ENCODE measurements around the gene FOXI3.
A peak's percentile ranks its signal among the peaks of the same experiment; 100 is the strongest.

Gene FOXI3

GRCh38 chr2:88481691-88482336, 29.3 kb upstream of the FOXI3 start:
- no peak for TF ChIP-seq CTCF (IDR thresholded peaks at IDR 0.05; ENCODE audit: insufficient read depth, low read depth, low read length, missing control alignments)
- H3K4me3 ChIP-seq (ENCODE audit: low read length), result no peak overlapping the region
- peak; percentile 87 for DNase-seq (ENCODE audit: low read depth)

- no peak for DNase-seq (ENCODE audit: low read depth)
- H3K4me3 ChIP-seq (ENCODE audit: low read length), result no peak overlapping the region
- TF ChIP-seq CTCF (IDR thresholded peaks at IDR 0.05; ENCODE audit: insufficient read depth, low read depth, low read length, missing control alignments), result no peak
Measured at GRCh38 chr2:88472811-88473210, 20.3 kb upstream of the FOXI3 start.

DNA sequence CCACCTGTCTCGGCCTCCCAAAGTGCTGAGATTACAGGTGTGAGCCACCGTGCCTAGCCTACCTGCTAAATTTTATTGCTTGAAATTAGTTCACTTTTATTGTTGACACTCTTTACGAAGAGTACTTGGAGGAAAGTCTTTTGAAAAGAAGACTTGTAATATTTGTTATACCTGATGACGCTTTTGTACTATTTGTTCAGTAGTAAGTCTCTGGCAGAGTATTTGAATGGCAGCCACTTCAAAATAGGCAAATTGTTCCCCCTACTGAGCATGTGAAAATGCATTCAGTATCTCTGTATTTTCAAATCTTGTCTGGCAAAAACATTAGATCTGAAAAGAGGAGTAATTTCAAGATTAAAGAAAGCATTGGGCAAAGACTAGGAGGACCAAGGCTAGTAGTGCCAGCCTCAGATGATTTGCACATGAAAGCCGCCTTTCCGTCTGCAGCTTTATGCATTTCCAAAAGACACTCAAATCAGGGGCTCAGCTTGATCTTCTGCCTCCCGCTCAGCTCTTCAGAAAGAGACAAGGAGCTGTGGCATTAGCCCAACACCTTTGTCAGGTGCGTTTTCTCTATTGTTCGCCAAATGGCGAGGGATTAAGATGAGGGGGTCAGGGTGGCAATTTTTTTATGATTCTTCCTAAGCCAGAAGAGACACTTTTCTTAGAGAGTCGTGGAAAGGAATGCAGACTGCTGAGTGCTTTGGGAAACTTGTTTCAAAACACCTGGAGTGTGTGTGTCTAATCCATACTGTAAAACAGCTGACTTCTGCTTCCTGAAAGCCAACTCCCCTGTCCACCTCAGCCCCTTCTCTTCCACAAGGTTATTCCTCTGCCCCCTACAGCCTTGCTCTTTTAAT, 18.8 kb upstream of the FOXI3 start:
- H3K4me3 ChIP-seq (ENCODE audit: low read length), result no peak overlapping the region
- TF ChIP-seq CTCF (IDR thresholded peaks at IDR 0.05; ENCODE audit: insufficient read depth, low read depth, low read length, missing control alignments), result no peak
- no peak for DNase-seq (ENCODE audit: low read depth)

GRCh38 chr2:88469202-88470114, 17.0 kb upstream of the FOXI3 start:
- TF ChIP-seq CTCF (IDR thresholded peaks at IDR 0.05; ENCODE audit: insufficient read depth, low read depth, low read length, missing control alignments), result no peak
- DNase-seq (ENCODE audit: low read depth), result no peak
- no peak overlapping the region for H3K4me3 ChIP-seq (ENCODE audit: low read length)

DNA sequence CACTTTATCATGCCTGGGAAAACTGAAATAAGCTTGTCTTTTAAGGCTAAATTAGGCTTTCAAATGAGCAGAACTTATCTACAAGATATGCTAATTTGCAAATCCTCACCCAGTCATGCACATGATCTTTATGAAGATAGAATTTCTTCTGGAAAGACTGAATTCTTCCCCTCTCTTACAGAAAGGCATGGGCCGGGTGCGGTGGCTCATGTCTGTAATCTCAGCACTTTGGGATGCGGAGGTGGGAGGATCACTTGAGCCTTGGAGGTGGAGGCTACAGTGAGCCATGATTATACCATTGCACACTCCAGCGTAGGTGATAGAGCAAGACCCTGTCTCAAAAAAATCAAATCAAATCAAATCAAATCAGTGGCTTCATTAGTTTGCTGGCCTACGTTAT, 11.7 kb upstream of the FOXI3 start:
- no peak overlapping the region for H3K4me3 ChIP-seq (ENCODE audit: low read length)
- no peak for TF ChIP-seq CTCF (IDR thresholded peaks at IDR 0.05; ENCODE audit: insufficient read depth, low read depth, low read length, missing control alignments)
- no peak for DNase-seq (ENCODE audit: low read depth)

DNA sequence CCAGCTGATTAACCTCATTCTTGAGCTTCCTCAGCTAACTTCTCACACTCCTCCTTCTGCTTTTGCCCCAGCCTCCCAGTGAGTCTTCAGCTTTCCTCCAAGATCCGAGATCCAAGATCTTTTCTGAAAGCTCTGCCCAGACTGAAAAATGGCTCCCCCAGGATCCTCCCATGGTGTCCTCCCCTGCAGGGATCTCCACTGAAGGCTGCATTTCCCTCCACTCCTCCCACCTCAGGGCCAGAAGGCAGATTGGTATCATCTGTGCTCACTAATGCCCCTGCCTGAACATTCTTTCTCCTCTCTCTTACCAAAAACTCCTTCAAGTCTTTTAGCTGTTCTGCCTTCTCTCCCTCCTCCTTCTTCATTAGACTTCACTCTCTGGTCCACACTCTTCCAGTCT, 6.1 kb upstream of the FOXI3 start:
- DNase-seq (ENCODE audit: low read depth), result no peak
- TF ChIP-seq CTCF (IDR thresholded peaks at IDR 0.05; ENCODE audit: insufficient read depth, low read depth, low read length, missing control alignments), result no peak
- no peak overlapping the region for H3K4me3 ChIP-seq (ENCODE audit: low read length)

Data from epithelial cell of esophagus (primary cell).